Thyroid gland (tissue), 4 donors: Measurements from ENCODE around the gene ADM2. TPM values are rescaled to one million over a fixed set of nuclear protein-coding genes. Genes with fewer than 3 reads are reported as not detected.

ENCODE experiments used
- DNase-seq, 2 donors: peaks; one replicate each; pipeline ENCODE4 v3.0.0-alpha.2; 2019
- H3K27ac ChIP-seq, 3 donors: fragments of 200-600 bp; sonication (generic); 1 replicate in 2 of 3; 2 replicates in 1 of 3; pipeline ENCODE4 v1.5.1; 2016 to 2019; ENCODE audit warnings: mild to moderate bottlenecking in 1 of 3, moderate library complexity in 1 of 3
- H3K27me3 ChIP-seq: fragments of 200-600 bp; sonication (generic); one replicate; pipeline ENCODE4 v1.5.1; 2019
- H3K36me3 ChIP-seq, 2 donors: fragments of 200-600 bp; sonication (generic); one replicate each; pipeline ENCODE4 v1.5.1; 2016 to 2019
- H3K4me1 ChIP-seq, 2 donors: fragments of 200-600 bp; sonication (generic); one replicate each; pipeline ENCODE4 v1.5.1; 2017 to 2019
- H3K4me3 ChIP-seq, 3 donors: fragments of 200-600 bp; sonication (generic); replicated peaks in 1 of 3; 1 replicate in 2 of 3; 2 replicates in 1 of 3; pipeline ENCODE4 v1.5.1; 2016; ENCODE audit warnings: mild to moderate bottlenecking in 1 of 3
- H3K9me3 ChIP-seq: fragments of 200-600 bp; sonication (generic); one replicate; pipeline ENCODE4 v1.5.1; 2017
- CTCF ChIP-seq, 6 experiments: fragments of 200-600 bp in 3 of 6; fragments of 450-650 bp in 3 of 6; sonication (generic) in 3 of 6; IDR thresholded peaks; one replicate each; pipeline ENCODE4 v1.5.1; 2016 to 2019; ENCODE audit warnings: antibody characterized with exemption in 6 of 6, mild to moderate bottlenecking in 2 of 6, inconsistent platforms in 1 of 6, moderate library complexity in 1 of 6
- POLR2A ChIP-seq, 2 donors: fragments of 450-650 bp; IDR thresholded peaks; one replicate each; pipeline ENCODE4 v1.6.1; 2017; ENCODE audit warnings: antibody characterized with exemption in 2 of 2, mild to moderate bottlenecking in 2 of 2, moderate library complexity in 1 of 2
- WGBS, 2 donors: methylation state at CpG; one replicate each; pipeline ENCODE4 v1.1.5; 2017; 5-methylcytosine and 5-hydroxymethylcytosine counted together
- intact Hi-C: fragments of 100-400 bp; cut with DNase I; formaldehyde crosslinking; loops from one replicate; pipeline ENCODE4 v1.15.1; 2023
- total RNA-seq, 4 donors: library from RNA; depleted of rRNA; stranded (reverse); fragments of >200 nt; gene quantifications; one replicate each; pipeline ENCODE4 v1.2.3, GENCODE V29; 2016

ADM2 gene
- total RNA-seq, 4 donors from 2014 or later: 5.2 to 23.5 (median 6.6) TPM

GRCh38 chr22:50436015-50436830, 45.1 kb upstream of the ADM2 start:
- Histone ChIP-seq H3K36me3 (peaks cover 55 to 61% of the 10 kb centered on the region in 2 donors), H3K4me3 (no peak overlapping the region), H3K4me1 (no peaks in the 10 kb centered on the region), H3K27me3 (no peaks in the 10 kb centered on the region), H3K9me3 (no peaks in the 10 kb centered on the region), H3K27ac (no peak overlapping the region)
- DNase-seq: no peak
- WGBS, 2 donors: 93% methylated on average over 20 to 27 of the region's 37 CpGs
- TF ChIP-seq CTCF (IDR thresholded peaks at IDR 0.05): no peak
- no peak for TF ChIP-seq POLR2A (IDR thresholded peaks at IDR 0.05)
- intact Hi-C loops: no loop called here

- intact Hi-C loops: no loop called here
- Histone ChIP-seq H3K36me3 (peaks cover 48 to 54% of the 10 kb centered on the region in 2 donors), H3K9me3 (no peaks in the 10 kb centered on the region), H3K4me1 (no peaks in the 10 kb centered on the region), H3K27ac (no peak overlapping the region), H3K4me3 (no peak overlapping the region), H3K27me3 (no peaks in the 10 kb centered on the region)
- no peak for TF ChIP-seq CTCF (IDR thresholded peaks at IDR 0.05)
- no peak for TF ChIP-seq POLR2A (IDR thresholded peaks at IDR 0.05)
- DNase-seq: no peak
- WGBS, 2 donors: 92 to 96% methylated on average over 13 to 24 of the region's 25 CpGs
Measured at GRCh38 chr22:50436841-50437341, 44.5 kb upstream of the ADM2 start.

- Histone ChIP-seq H3K27me3 (no peaks in the 10 kb centered on the region), H3K4me1 (no peaks in the 10 kb centered on the region), H3K36me3 (peaks cover 40 to 46% of the 10 kb centered on the region in 2 donors), H3K27ac (no peak overlapping the region), H3K9me3 (no peaks in the 10 kb centered on the region), H3K4me3 (no peak overlapping the region)
- DNase-seq: no peak
- intact Hi-C loops: no loop called here
- TF ChIP-seq POLR2A (IDR thresholded peaks at IDR 0.05): no peak
- no peak for TF ChIP-seq CTCF (IDR thresholded peaks at IDR 0.05)
- 92 to 93% methylated on average over 16 to 36 of the region's 36 CpGs for WGBS, 2 donors
Measured at GRCh38 chr22:50437511-50438304, 43.6 kb upstream of the ADM2 start.

- no peak for TF ChIP-seq POLR2A (IDR thresholded peaks at IDR 0.05)
- no peak for TF ChIP-seq CTCF (IDR thresholded peaks at IDR 0.05)
- Histone ChIP-seq H3K9me3 (no peaks in the 10 kb centered on the region), H3K36me3 (peaks cover 37 to 46% of the 10 kb centered on the region in 2 donors), H3K4me1 (peaks cover 6 to 8% of the 10 kb centered on the region in 2 donors), H3K27ac (no peak overlapping the region), H3K4me3 (no peak overlapping the region), H3K27me3 (no peaks in the 10 kb centered on the region)
- DNase-seq: no peak
- WGBS, 2 donors: 87 to 92% methylated on average over 10 to 24 of the region's 34 CpGs
- intact Hi-C loops: no loop called here
Measured at GRCh38 chr22:50438305-50439275, 42.8 kb upstream of the ADM2 start.
